Peyer's patch (tissue), 4 donors: ENCODE data around the gene FAM187B. TPM values are rescaled to one million over a fixed set of nuclear protein-coding genes. Genes with fewer than 3 reads are reported as not detected.
"Not testable (repeated sequence)": the region's sequence is repeated elsewhere in the genome, so short reads cannot be mapped to it uniquely, and the experiment has no call there.

Experiments used
- DNase-seq, 3 donors: peaks; one replicate each; pipeline ENCODE4 v3.0.0-alpha.2; 2017 to 2019
- H3K27ac ChIP-seq, 4 donors: fragments of 200-600 bp; sonication (generic); one replicate each; pipeline ENCODE4 v1.5.1; 2016 to 2019
- H3K27me3 ChIP-seq, 2 donors: fragments of 200-600 bp; sonication (generic); one replicate each; pipeline ENCODE4 v1.5.1; 2019
- H3K36me3 ChIP-seq, 3 donors: fragments of 200-600 bp; sonication (generic); one replicate each; pipeline ENCODE4 v1.5.1; 2016 to 2019
- H3K4me1 ChIP-seq, 4 donors: fragments of 200-600 bp; sonication (generic); one replicate each; pipeline ENCODE4 v1.5.1; 2016 to 2019
- H3K4me3 ChIP-seq, 4 donors: fragments of 200-600 bp; sonication (generic); 1 replicate in 3 of 4; 2 replicates in 1 of 4; pipeline ENCODE4 v1.5.1; 2016 to 2019; ENCODE audit warnings: mild to moderate bottlenecking in 1 of 4
- H3K9me3 ChIP-seq, 4 donors: fragments of 200-600 bp; sonication (generic); one replicate each; pipeline ENCODE4 v1.5.1; 2016 to 2019; ENCODE audit warnings: mild to moderate bottlenecking in 1 of 4
- POLR2A ChIP-seq, 2 donors: fragments of 450-650 bp; IDR thresholded peaks; one replicate each; pipeline ENCODE4 v1.5.1; 2017; ENCODE audit warnings: antibody characterized with exemption in 2 of 2, mild to moderate bottlenecking in 2 of 2, moderate library complexity in 2 of 2
- total RNA-seq, 4 donors: library from RNA; depleted of rRNA; stranded (reverse); fragments of >200 nt; gene quantifications; one replicate each; pipeline ENCODE4 v1.1.0, GENCODE V29; 2016
- TF ChIP-seq, protein P1 (sequence below), 6 experiments: fragments of 450-650 bp in 4 of 6; fragments of 200-600 bp in 2 of 6; sonication (generic) in 1 of 6; IDR thresholded peaks; one replicate each; pipeline ENCODE4 v1.5.1; 2017 to 2019; ENCODE audit warnings: antibody characterized with exemption in 6 of 6, mild to moderate bottlenecking in 3 of 6, moderate library complexity in 1 of 6

The FAM187B gene
- total RNA-seq, 4 donors from 2014 or later = not detected

DNA sequence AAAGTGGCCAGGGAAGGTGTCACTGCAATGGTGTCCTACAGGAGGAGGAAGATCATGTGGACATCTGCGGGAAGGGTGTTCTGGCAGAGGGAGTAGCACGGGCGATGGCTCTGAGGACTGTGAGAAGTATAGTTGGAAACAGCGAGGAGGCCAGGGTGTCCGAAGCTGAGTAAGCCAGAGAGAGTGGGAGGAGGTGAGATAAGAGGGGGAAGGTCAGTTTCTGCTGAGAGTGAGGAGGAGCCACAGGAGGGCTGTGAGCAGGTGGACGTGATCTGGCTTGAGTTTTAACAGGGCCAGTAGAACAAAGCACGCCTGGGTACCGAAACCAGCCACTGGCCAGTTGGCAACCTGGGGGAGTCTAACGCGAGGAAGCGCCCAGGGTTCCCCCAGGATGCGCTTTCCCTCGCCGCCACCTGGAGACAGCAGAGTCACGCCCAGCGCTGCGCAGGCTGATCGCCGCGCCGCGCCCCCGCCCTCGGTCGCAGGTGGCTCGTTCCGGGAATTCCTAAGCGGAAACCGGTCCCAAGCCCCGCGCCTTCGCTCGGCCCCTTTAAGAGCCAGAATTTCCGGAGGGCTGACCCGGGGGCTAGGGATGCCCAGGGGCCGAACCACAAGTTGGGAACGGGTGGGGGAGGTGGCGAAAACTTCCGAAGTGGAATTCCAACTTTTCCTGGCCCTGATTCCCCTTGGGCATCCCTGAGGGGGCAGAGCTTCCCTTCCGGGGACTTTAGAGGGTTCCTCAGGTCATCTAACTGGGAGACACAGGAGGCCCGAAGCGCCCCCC is 19.2 kb upstream of the FAM187B start:
- H3K4me1 ChIP-seq = peaks cover 0 to 19% (median 0%) of the 10 kb centered on the region in 4 donors
- H3K27ac ChIP-seq = peak overlapping the region; percentile 89 to 98 (median 94)
- H3K4me3 ChIP-seq = peak overlapping the region; percentile 73 to 90 (median 75)
- H3K27me3 ChIP-seq = no peaks in the 10 kb centered on the region
- peak; percentile 72 to 94 (median 92) for DNase-seq
- no peaks in the 10 kb centered on the region for H3K9me3 ChIP-seq
- peaks cover 0 to 9% (median 0%) of the 10 kb centered on the region in 3 donors for H3K36me3 ChIP-seq
- TF ChIP-seq POLR2A (IDR thresholded peaks at IDR 0.05) = peak; percentile 30 to 38
- TF ChIP-seq, protein P1, sequence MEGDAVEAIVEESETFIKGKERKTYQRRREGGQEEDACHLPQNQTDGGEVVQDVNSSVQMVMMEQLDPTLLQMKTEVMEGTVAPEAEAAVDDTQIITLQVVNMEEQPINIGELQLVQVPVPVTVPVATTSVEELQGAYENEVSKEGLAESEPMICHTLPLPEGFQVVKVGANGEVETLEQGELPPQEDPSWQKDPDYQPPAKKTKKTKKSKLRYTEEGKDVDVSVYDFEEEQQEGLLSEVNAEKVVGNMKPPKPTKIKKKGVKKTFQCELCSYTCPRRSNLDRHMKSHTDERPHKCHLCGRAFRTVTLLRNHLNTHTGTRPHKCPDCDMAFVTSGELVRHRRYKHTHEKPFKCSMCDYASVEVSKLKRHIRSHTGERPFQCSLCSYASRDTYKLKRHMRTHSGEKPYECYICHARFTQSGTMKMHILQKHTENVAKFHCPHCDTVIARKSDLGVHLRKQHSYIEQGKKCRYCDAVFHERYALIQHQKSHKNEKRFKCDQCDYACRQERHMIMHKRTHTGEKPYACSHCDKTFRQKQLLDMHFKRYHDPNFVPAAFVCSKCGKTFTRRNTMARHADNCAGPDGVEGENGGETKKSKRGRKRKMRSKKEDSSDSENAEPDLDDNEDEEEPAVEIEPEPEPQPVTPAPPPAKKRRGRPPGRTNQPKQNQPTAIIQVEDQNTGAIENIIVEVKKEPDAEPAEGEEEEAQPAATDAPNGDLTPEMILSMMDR (IDR thresholded peaks at IDR 0.05) = peak; percentile 41 to 73 (median 63)

DNA sequence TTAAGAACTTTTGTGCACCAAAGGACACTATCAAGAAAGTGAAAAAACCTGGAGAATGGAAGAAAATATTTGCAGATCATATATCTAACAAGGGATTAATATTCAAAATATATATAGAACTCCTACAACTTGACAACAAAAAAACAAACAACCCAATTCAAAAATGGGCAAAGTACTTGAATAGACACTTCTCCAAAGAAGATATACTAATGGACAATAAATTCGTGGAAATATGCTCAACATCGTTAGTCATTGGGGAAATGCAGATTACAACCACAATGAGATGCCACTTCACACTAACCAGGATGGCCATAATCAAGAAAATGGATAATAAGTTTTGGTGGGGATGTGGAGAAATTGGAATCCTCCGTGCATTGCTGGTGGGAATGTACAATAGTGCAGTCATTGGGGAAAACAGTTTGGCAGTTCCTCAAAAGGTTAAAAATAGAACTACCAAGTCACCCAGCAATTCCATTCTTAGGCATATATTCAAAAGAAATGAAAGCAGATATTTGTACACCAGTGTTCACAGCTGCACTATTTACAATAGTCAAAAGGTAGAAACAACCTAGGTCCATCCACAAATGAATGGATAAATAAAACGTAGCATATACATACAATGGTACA is 18.0 kb upstream of the FAM187B start:
- DNase-seq = peak in 1 of 3 donors; percentile 2
- Histone ChIP-seq H3K36me3 (peaks cover 0 to 9% (median 0%) of the 10 kb centered on the region in 3 donors), H3K27me3 (no peaks in the 10 kb centered on the region), H3K27ac (no peak overlapping the region), H3K9me3 (no peaks in the 10 kb centered on the region), H3K4me1 (peaks cover 0 to 19% (median 0%) of the 10 kb centered on the region in 4 donors), H3K4me3 (no peak overlapping the region)
- TF ChIP-seq, protein P1 (IDR thresholded peaks at IDR 0.05) = no peak
- no peak for TF ChIP-seq POLR2A (IDR thresholded peaks at IDR 0.05)

DNA sequence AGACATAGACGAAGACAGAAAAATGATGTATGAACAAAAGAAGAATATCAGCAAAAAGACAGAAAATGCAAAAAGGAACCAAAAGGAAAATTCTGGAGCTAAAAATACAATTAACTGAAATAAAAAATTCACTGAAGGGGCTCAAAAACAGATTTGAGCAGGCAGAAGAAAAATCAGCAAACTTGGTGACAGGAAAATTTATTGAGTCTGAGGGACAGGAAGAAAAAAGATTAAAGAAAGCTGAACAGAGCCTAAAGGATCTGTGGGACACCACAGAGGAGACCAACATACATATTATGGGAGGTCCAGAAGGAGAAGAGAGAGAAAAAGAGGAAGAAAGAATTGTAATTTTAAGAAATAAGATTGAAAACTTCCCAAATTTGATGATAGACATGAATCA is 12.9 kb upstream of the FAM187B start:
- H3K9me3 ChIP-seq = no peaks in the 10 kb centered on the region
- no peaks in the 10 kb centered on the region for H3K27me3 ChIP-seq
- TF ChIP-seq POLR2A (IDR thresholded peaks at IDR 0.05) = no peak
- TF ChIP-seq, protein P1 (IDR thresholded peaks at IDR 0.05) = no peak
- H3K36me3 ChIP-seq = no peaks in the 10 kb centered on the region
- H3K4me1 ChIP-seq = no peaks in the 10 kb centered on the region
- no peak for DNase-seq
- H3K27ac ChIP-seq = no peak overlapping the region
- no peak overlapping the region for H3K4me3 ChIP-seq

DNA sequence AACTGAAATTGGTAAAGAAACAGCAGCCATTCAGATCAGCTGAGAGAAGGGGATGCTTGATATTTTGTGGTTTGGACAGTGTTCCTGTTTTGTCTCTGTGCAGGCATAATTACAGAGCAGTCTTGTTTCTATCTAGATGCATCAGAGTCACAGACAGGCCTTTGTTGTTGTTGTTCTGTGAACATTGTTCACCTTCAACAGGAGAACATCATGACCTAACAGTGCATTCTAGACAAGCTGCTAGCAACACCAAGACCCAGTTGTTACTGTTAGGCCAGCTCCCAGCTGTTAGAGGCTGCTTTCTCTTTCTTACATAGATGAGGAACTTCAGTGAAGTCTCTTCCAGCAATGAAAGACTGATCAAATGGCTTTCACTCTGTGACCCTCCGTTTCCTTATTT is 11.8 kb upstream of the FAM187B start:
- Histone ChIP-seq H3K9me3 (no peaks in the 10 kb centered on the region), H3K36me3 (no peaks in the 10 kb centered on the region), H3K4me1 (no peaks in the 10 kb centered on the region), H3K27me3 (no peaks in the 10 kb centered on the region), H3K27ac (peak overlapping the region; percentile 26 to 63 (median 50)), H3K4me3 (no peak overlapping the region)
- TF ChIP-seq, protein P1 (IDR thresholded peaks at IDR 0.05) = no peak
- no peak for TF ChIP-seq POLR2A (IDR thresholded peaks at IDR 0.05)
- peak in 2 of 3 donors; percentile 50 to 75 for DNase-seq

DNA sequence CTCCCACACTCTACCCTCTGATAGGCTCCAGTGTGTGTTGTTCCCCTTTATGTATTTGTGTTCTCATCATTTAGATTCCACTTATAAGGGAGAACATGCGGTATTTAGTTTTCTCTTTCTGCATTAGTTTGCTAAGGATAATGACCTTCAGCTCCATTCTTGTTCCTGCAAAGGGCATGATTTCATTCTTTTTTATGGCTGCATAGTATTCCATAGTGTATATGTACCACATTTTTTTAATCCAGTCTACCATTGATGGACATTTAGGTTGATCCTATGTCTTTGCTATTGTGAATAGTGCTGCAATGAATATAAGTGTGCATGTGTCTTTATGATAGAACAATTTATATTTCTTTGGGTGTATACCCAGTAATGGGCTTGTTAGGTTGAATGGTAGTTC is 11.1 kb upstream of the FAM187B start:
- H3K4me1 ChIP-seq, H3K4me3 ChIP-seq, H3K36me3 ChIP-seq, H3K9me3 ChIP-seq, H3K27me3 ChIP-seq, DNase-seq: not testable (repeated sequence)
- peak overlapping the region in 2 of 4 donors; percentile 42 to 63 for H3K27ac ChIP-seq
